Activated CD8-positive, alpha-beta memory T cell treated with anti-CD3 and anti-CD28 coated beads for 48 hours (primary cell): ENCODE results near the gene UGT2B10.

Experiments
- DNase-seq, 3 experiments: peaks; one replicate each; pipeline ENCODE4 v3.0.0-alpha.2; 2020; ENCODE audit warnings: low read depth in 2 of 3, low spot score in 2 of 3

Gene UGT2B10

GRCh38 chr4:68869274-68869773, 53.5 kb downstream of the UGT2B10 start:
- DNase-seq = no peak

GRCh38 chr4:68871809-68872642, 56.2 kb downstream of the UGT2B10 start:
- no peak for DNase-seq

- DNase-seq = no peak
Observed at GRCh38 chr4:68872643-68873502, 57.1 kb downstream of the UGT2B10 start.

GRCh38 chr4:68874507-68874906, 58.7 kb downstream of the UGT2B10 start:
- DNase-seq = no peak

GRCh38 chr4:68877555-68877954, 61.8 kb downstream of the UGT2B10 start:
- no peak for DNase-seq

- no peak for DNase-seq
Observed at GRCh38 chr4:68878048-68878447, 62.3 kb downstream of the UGT2B10 start.
